PC-9 (cell line): ENCODE results near the gene CLCA4.

Experiments used
- EZH2 ChIP-seq: fragments of 200-600 bp; sonication (generic); IDR thresholded peaks from 2 replicates; pipeline ENCODE4 v1.8.0; 2017; ENCODE audit warnings: antibody characterized with exemption, low read depth
- TF ChIP-seq, protein P1 (sequence below): fragments of 200-600 bp; sonication (generic); conservative IDR thresholded peaks from 2 replicates; pipeline ENCODE4 v1.6.1; 2017; ENCODE audit warnings: mixed run types, antibody characterized with exemption, mild to moderate bottlenecking, moderate library complexity

DNA sequence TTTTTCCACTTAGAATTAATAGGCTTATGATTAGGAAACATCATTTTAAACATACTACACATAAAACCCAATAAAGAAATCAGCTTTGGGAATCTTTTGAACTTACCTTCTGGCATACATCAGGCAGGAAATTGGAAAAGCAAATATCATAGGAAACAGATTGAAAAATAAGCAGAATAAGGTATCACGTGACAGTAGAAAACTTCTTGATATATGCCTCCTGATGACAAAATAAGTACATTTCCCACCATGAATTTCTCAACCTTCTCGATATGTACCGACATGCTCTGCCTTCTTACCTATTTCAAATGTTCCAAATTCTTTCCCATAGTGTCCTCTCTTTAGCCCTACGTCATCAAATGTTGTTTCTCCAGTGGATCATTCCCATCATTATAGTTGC lies 72.4 kb downstream of the CLCA4 start:
- TF ChIP-seq, protein P1, sequence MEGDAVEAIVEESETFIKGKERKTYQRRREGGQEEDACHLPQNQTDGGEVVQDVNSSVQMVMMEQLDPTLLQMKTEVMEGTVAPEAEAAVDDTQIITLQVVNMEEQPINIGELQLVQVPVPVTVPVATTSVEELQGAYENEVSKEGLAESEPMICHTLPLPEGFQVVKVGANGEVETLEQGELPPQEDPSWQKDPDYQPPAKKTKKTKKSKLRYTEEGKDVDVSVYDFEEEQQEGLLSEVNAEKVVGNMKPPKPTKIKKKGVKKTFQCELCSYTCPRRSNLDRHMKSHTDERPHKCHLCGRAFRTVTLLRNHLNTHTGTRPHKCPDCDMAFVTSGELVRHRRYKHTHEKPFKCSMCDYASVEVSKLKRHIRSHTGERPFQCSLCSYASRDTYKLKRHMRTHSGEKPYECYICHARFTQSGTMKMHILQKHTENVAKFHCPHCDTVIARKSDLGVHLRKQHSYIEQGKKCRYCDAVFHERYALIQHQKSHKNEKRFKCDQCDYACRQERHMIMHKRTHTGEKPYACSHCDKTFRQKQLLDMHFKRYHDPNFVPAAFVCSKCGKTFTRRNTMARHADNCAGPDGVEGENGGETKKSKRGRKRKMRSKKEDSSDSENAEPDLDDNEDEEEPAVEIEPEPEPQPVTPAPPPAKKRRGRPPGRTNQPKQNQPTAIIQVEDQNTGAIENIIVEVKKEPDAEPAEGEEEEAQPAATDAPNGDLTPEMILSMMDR: no peak
- TF ChIP-seq EZH2: no peak
